GM12872 (cell line): ENCODE results near the gene TBC1D7.

ENCODE experiments used
- TF ChIP-seq, protein P1 (sequence below): IDR thresholded peaks from 3 replicates; pipeline ENCODE4 v1.5.1; 2011; ENCODE audit warnings: low read depth, mild to moderate bottlenecking, low read length, moderate library complexity; ENCODE audit not compliant: insufficient read depth

Gene TBC1D7

DNA sequence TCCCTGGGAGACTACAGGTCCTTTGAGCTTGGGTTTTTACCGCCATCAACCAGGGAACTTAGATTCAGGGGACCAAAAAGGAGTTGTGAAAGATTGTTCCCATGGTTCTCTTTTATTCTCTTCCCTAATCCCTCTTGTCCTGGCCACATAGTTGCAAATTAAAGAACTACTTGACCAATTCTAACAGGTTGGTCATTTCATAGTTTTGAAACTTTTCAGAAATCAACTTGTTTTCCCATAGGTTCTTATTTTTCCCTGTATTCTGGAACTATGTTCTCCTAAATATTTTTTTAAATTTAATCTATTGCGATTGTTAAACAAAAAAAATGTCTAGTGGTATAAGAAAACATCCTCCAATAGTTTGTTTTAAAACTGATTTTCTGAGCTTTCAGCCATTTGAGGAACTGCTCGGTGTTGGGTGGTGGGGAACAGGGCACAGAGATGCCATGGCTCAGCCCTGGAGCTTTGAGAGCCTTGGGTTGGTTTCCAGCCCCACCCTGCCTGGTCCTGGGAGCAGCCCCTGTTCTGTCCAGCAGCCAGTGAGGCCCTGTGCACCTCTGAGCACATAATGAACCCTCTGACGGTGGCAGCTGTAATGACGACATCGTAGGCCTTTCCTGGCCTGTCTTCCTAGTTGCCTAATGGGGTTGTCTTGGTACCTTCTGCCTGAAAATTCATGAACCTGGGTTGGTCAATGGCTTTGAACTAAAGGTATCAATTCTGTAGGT, 53.5 kb downstream of the TBC1D7 start:
- TF ChIP-seq, protein P1, sequence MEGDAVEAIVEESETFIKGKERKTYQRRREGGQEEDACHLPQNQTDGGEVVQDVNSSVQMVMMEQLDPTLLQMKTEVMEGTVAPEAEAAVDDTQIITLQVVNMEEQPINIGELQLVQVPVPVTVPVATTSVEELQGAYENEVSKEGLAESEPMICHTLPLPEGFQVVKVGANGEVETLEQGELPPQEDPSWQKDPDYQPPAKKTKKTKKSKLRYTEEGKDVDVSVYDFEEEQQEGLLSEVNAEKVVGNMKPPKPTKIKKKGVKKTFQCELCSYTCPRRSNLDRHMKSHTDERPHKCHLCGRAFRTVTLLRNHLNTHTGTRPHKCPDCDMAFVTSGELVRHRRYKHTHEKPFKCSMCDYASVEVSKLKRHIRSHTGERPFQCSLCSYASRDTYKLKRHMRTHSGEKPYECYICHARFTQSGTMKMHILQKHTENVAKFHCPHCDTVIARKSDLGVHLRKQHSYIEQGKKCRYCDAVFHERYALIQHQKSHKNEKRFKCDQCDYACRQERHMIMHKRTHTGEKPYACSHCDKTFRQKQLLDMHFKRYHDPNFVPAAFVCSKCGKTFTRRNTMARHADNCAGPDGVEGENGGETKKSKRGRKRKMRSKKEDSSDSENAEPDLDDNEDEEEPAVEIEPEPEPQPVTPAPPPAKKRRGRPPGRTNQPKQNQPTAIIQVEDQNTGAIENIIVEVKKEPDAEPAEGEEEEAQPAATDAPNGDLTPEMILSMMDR, result no peak

DNA sequence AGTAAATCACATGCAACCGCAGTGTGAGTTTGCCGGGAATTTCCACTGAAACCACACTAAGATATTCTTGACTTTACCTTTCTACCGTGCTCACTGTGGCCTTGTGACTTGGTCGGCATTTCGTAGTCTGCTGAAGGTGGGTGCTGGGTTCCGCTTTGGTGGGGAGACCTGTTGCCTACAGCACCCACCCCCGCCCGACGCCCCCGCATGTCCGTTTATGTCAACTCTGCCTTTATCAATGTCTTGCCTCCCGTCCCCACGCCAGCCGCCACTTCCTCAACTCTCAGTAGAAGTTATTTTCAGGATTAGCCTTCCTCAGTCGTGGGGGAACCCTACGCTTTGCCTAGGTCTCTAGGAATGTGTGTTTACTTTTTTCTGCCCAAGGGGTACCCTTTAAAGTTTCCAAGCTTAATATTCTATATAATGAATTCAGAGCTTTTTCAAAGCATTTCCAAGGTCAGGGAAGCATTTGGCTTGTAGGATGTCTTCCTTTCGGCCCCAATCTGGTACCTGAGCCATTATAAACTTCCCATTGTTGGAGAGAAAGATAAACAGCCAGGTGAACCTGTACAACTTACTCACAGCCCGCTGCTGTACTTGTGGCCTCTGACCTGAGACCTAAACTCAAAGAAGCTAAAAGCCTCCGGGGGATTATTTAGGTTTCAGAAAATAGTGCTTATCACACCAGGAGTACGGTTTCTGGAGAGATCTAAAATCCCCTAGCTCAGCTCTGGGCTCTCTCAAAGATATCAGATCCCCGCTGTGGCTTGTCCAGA, 54.2 kb downstream of the TBC1D7 start:
- TF ChIP-seq, protein P1, result no peak

DNA sequence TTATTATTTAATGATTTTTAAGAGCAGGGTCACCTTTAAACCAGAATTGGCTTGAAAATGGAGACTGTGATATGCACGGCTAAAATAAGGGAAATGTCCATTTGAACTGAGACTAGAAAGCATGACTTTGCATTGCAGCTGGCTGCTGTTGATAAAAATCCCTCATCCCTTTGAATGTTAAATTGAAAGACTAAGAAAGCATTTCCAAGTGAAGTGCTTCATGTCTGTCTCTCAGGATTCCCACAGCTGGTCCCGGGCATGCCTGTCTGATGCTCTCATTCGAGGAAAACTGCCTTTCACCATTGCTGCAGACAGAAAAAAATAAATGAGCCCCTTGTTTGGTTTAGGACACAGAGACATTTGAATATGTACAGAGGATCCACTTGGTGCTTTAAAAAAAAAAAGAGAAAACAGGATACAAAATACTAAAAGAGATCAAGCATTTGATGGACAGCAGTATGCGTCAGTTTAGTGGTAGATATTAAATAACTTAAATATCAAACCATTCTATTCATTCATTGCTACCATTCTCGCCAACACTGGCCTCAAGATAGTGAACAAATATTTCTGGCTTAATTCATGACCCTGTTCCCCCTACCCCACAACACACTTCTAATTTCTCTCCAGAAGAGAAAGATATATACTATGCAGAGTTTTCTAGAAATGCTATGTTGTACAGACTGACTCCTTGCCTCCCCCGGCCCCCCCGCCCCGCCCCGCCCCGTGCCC, 55.0 kb downstream of the TBC1D7 start:
- TF ChIP-seq, protein P1, result no peak

DNA sequence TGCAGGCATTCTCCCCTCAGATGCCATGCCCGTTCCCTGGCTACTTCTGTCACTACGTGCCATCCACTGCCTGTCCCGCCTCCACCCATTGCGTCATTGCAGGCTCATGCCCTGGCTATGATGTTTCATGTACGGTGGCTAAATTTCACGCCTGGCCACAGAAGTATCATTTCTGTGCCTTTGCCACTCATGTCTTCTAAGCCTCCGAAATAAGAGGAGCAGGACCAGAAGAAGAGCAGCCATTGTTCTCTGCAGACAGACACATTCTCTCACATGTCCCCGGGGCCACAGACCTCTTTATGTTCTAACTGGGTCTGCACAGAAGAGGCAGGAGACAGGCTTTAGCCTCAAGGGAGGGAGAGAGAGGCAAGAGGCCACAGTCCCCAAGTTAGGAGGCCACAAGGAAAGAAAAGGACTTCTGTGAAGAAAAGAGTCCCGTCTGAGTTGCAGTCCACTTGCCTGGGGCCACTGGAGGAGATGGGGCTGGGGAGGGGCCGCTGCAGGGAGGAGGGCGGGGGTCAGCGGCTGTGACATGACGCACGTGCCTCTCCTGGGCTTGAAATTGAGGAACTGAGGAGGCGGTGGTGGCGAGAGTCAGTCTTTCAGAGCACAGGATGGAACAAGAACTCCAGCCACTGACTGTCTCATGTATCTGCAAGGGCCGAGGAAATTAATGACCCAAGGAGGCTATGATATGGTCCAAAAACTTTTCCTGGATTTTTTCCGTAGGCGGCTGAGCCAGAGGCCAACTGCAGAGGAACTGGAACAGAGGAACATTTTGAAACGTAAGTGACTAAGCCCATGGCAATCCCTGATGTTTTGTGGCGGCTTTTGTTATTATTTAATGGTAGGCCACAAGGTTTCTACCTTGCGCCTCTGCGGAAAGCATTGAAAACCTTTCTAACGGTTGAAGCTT, 55.9 kb downstream of the TBC1D7 start:
- TF ChIP-seq, protein P1, result no peak

DNA sequence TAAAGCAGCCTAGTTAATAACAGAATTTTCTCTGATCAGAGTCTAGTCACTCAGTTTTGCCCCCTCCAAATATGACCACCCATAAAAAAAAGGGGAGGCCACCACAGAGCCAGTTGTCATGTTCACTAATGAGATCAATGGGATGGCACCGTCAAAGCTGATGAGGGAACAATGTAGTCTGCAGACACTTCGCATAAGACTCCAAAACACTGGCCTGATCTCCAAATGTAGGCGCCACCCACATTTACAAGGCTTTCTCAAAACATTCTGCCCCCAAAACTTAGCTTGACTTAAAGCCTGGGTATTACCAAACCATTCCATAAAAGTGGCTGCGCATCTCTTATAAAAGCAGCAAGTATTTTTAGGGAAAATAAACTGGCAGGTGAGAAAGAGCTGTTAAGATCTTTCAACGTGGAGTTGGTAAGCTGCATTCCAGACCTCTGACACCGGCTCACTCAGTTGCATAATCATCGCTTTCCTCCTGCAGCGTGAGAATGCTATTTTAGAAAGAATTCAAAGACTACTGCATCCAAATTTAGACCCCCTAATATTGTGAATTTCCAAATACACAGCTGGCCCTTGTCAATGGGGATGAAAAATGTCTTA, 59.3 kb downstream of the TBC1D7 start:
- TF ChIP-seq, protein P1, result no peak

DNA sequence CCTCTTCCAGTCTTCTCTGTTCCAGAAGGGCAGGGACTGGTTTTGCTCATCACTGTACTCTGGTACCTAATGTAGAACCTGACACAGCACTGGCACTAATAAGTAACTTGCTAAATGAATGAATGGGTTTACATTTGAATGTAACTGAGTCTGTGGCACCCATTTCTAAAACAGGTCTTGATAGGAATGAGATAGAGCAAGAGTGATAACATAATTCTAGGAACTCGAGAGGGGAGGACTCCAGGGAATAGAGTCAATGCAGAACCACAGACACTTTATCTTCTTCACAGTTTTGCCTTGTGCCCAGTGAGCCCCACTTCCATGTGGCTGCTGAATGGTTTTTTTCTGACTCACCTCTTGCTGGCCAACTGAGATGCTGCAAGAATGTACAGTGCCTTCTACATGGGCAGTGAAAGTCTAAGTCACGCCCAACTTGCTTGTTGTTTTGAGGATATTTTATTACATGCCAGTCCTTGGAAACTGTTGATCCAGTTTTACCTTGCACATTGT, 61.1 kb downstream of the TBC1D7 start:
- TF ChIP-seq, protein P1, result no peak
